Measurements from ENCODE around the gene SIGLEC6. TPM values are rescaled to one million over a fixed set of nuclear protein-coding genes. Genes with fewer than 3 reads are reported as not detected.

SIGLEC6 gene
- total RNA-seq, 1 experiment from 2014 or later, result 0.31 TPM

- Mint-ChIP-seq H3K36me3 (ENCODE audit: insufficient read depth in 1 of 3, low read depth in 3 of 3) (no peaks in the 10 kb centered on the region; a peak in 1 of 7 replicates), H3K4me1 (peaks cover 8 to 12% of the 10 kb centered on the region in 2 experiments), H3K27ac (no peak overlapping the region), H3K4me3 (no peak overlapping the region), H3K9me3 (peaks cover 1 to 50% of the 10 kb centered on the region in 2 experiments), H3K27me3 (ENCODE audit: low read depth) (peaks cover 52% of the 10 kb centered on the region)
- Histone ChIP-seq H3K27me3 (ENCODE audit: insufficient read depth, low read length) (no peaks in the 10 kb centered on the region), H4K20me1 (ENCODE audit: control insufficient read depth, insufficient read depth, insufficient read length) (no peaks in the 10 kb centered on the region), H3K56ac (ENCODE audit: insufficient read length, low read depth, low read length) (no peak overlapping the region), H3K9ac (ENCODE audit: extremely low read depth, insufficient read length, low read length) (no peak overlapping the region), H3K79me1 (ENCODE audit: insufficient read depth, low read depth, low read length, poor library complexity, severe bottlenecking) (no peaks in the 10 kb centered on the region), H3K4me2 (ENCODE audit: insufficient read depth, insufficient read length, low read length) (no peak overlapping the region), H4K8ac (replicated peaks; ENCODE audit: insufficient read length, low read depth, low read length) (no peak overlapping the region), H2BK12ac (ENCODE audit: insufficient read length, low read depth, low read length) (no peak overlapping the region), H3K79me2 (ENCODE audit: insufficient read depth, low read length) (no peaks in the 10 kb centered on the region; the same call in 1 of the 2 replicates), H2BK20ac (ENCODE audit: low read depth, low read length, poor library complexity, severe bottlenecking) (no peak overlapping the region), H4K91ac (ENCODE audit: insufficient read length, low read depth, low read length) (no peak overlapping the region), H2AK5ac (ENCODE audit: insufficient read length, low read length) (no peak overlapping the region), H3K23me2 (ENCODE audit: insufficient read length, low read depth, low read length, poor library complexity, severe bottlenecking) (peaks cover 6% of the 10 kb centered on the region), H4K5ac (ENCODE audit: insufficient read length, low read depth, low read length) (no peak overlapping the region), H2AFZ (ENCODE audit: low read length) (no peak overlapping the region), H2BK15ac (ENCODE audit: low read depth, low read length) (no peak overlapping the region), H3K9me3 (ENCODE audit: control insufficient read depth, low read depth, low read length) (no peaks in the 10 kb centered on the region), H3K4ac (ENCODE audit: low read depth, low read length) (no peak overlapping the region), H2BK120ac (ENCODE audit: low read depth, low read length, poor library complexity, severe bottlenecking) (no peak overlapping the region), H3K18ac (ENCODE audit: insufficient read length, low read depth, low read length) (no peak overlapping the region), H3T11ph (ENCODE audit: low read length) (no peak overlapping the region), H3K14ac (ENCODE audit: insufficient read depth, low read length) (no peak overlapping the region), H3K4me1 (ENCODE audit: insufficient read depth, low read length) (no peaks in the 10 kb centered on the region), H3K27ac (ENCODE audit: insufficient read length, low read depth, low read length) (no peak overlapping the region), H2BK5ac (ENCODE audit: insufficient read length, low read length) (no peak overlapping the region), H3K23ac (ENCODE audit: insufficient read length, low read depth, low read length) (no peak overlapping the region)
- no CpG with 5 or more reads among the region's 4 CpGs for WGBS (ENCODE audit: extremely low coverage, insufficient read length, low lambda C conversion rate)
- no peak for DNase-seq
- TF ChIP-seq CTCF (conservative IDR thresholded peaks at IDR 0.05), result no peak
Observed at GRCh38 chr19:51567583-51567982, 36.1 kb upstream of the SIGLEC6 start.

Measured in H9 (cell line).